Testis (tissue), 3 donors: Measurements from ENCODE around the gene SMCP. TPM values are rescaled to one million over a fixed set of nuclear protein-coding genes. Genes with fewer than 3 reads are reported as not detected.

Source experiments
- DNase-seq: peaks from one replicate; pipeline ENCODE4 v3.0.0-alpha.2; 2019
- H3K27ac ChIP-seq, 2 donors: fragments of 200-600 bp; sonication (generic); one replicate each; pipeline ENCODE4 v1.5.1; 2019
- H3K27me3 ChIP-seq: fragments of 200-600 bp; sonication (generic); one replicate; pipeline ENCODE4 v1.5.1; 2019
- H3K36me3 ChIP-seq: fragments of 200-600 bp; sonication (generic); one replicate; pipeline ENCODE4 v1.5.1; 2017; ENCODE audit warnings: low read depth; ENCODE audit errors: missing control alignments
- H3K4me1 ChIP-seq: fragments of 200-600 bp; sonication (generic); one replicate; pipeline ENCODE4 v1.5.1; 2019
- H3K4me3 ChIP-seq, 2 donors: fragments of 200-600 bp; sonication (generic); one replicate each; pipeline ENCODE4 v1.5.1; 2017 to 2019
- H3K9me3 ChIP-seq: fragments of 200-600 bp; sonication (generic); one replicate; pipeline ENCODE4 v1.5.1; 2017
- POLR2A ChIP-seq: fragments of 450-650 bp; IDR thresholded peaks from one replicate; pipeline ENCODE4 v1.6.1; 2017; ENCODE audit warnings: antibody characterized with exemption, mild to moderate bottlenecking, moderate library complexity
- WGBS, 2 donors: methylation state at CpG; one replicate each; pipeline ENCODE4 v1.1.5; 2018; 5-methylcytosine and 5-hydroxymethylcytosine counted together
- intact Hi-C: fragments of 100-400 bp; cut with DNase I; formaldehyde crosslinking; loops from one replicate; pipeline ENCODE4 v1.15.1; 2023; ENCODE audit warnings: low total_unique reads
- polyA plus RNA-seq: library from polyadenylated mRNA; stranded (reverse); fragments of 350-450 nt; fragmentation: Illumina TruSeq; extraction: RNeasy Lipid Tissue Mini Kit (QIAGEN cat#74804); gene quantifications from one replicate; pipeline ENCODE4 v1.2.3, GENCODE V29; 2014; ENCODE audit warnings: low read depth, low replicate concordance; ENCODE audit not compliant: insufficient read depth
- total RNA-seq, 2 donors: library from RNA; depleted of rRNA; stranded (reverse); fragments of >200 nt; gene quantifications; one replicate each; pipeline ENCODE4 v1.2.3, GENCODE V29; 2016
- TF ChIP-seq, protein P1 (sequence below), 3 experiments: fragments of 450-650 bp in 2 of 3; fragments of 200-600 bp in 1 of 3; sonication (generic) in 1 of 3; IDR thresholded peaks; one replicate each; pipeline ENCODE4 v1.5.1; 2016 to 2019; ENCODE audit warnings: antibody characterized with exemption in 3 of 3, mild to moderate bottlenecking in 2 of 3, moderate library complexity in 1 of 3

SMCP gene
- total and polyA plus RNA-seq, 3 donors from 2014 or later, result 249 to 786 (median 724) TPM

DNA sequence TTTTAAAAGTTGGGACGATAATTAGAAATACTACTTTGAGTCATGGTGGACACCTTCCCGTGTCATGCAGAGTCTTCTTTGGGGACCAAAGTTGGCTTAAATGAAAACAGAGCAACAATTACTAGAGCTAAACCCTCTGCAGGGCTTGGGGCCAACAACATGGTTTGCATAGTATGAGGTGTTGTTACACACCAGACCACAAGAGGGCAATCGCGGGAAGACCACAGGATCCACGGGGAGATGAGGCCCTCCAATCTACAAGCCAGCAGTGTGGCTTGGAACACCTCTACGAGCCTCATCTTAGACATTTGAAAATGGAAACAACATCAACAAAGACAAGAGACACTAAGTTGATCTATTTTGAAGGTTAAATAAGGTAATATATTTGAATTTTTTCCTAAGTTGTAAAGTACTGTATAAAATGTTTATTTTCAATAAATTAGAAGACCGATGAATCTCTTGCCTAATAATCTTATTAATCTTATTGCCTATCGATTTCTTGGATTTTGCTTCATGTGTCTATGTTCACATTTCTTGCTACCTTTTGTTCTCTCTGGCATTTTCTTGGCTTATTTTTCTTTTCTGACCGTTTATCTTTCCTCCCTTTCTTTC, 8.2 kb upstream of the SMCP start:
- no peaks in the 10 kb centered on the region for H3K36me3 ChIP-seq
- H3K27ac ChIP-seq, result no peak overlapping the region
- no peaks in the 10 kb centered on the region for H3K27me3 ChIP-seq
- H3K4me1 ChIP-seq, result no peaks in the 10 kb centered on the region
- no peaks in the 10 kb centered on the region for H3K9me3 ChIP-seq
- 24 to 28% methylated on average over 9 of the region's 9 CpGs for WGBS, 2 donors
- intact Hi-C loops, result no loop called here
- TF ChIP-seq POLR2A, result no peak
- TF ChIP-seq, protein P1, sequence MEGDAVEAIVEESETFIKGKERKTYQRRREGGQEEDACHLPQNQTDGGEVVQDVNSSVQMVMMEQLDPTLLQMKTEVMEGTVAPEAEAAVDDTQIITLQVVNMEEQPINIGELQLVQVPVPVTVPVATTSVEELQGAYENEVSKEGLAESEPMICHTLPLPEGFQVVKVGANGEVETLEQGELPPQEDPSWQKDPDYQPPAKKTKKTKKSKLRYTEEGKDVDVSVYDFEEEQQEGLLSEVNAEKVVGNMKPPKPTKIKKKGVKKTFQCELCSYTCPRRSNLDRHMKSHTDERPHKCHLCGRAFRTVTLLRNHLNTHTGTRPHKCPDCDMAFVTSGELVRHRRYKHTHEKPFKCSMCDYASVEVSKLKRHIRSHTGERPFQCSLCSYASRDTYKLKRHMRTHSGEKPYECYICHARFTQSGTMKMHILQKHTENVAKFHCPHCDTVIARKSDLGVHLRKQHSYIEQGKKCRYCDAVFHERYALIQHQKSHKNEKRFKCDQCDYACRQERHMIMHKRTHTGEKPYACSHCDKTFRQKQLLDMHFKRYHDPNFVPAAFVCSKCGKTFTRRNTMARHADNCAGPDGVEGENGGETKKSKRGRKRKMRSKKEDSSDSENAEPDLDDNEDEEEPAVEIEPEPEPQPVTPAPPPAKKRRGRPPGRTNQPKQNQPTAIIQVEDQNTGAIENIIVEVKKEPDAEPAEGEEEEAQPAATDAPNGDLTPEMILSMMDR (IDR thresholded peaks at IDR 0.05), result peak in 2 of 3 experiments; percentile 48 to 52
- H3K4me3 ChIP-seq, result no peak overlapping the region
- peak; percentile 86 for DNase-seq

DNA sequence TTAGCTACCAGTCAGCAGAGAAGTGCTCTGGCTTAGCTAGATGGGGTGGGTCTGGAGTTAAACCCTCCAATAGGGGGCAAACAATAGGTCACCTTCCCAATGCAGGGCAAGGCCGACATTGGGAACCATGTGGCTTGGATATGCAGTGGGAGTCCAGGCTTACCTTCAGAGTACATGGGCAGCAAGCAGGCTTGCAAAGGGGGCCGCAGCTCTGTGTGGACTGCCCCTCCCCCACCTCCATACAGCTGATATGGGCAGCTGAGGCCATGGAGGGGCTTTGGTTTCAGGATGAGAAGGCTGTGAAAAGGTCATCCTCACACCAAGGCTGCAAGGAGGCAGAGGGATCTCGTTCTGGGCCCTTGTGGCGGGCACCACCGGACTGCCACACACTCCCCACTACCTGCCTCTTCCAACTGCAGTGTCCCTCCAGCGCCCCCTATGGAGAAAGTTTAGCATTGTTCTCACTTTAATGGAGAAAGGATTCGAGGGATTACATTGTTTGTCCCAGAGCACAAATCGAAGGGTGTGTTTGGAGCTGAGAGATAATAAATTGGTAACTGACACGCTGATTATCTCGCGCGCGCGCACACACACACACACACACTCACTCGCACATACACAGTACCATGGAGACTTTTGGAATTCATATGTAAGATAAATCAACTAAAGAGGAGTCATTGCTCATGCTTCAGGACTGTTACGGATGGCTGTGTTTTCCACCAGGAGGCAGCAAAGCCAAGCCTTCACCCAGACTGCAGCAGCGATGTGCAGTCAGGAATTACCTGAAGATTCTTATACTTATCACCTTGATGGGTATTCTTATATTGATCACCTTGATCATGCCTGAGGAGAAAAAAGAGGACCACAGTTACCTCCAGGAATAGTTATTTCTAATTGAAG, 7.0 kb upstream of the SMCP start:
- WGBS, 2 donors, result 32 to 41% methylated on average over 12 to 17 of the region's 17 CpGs
- peak; percentile 47 for DNase-seq
- no peak for TF ChIP-seq POLR2A
- TF ChIP-seq, protein P1 (IDR thresholded peaks at IDR 0.05), result peak in 2 of 3 experiments; percentile 46 to 58
- no peak overlapping the region for H3K27ac ChIP-seq
- no peak overlapping the region for H3K4me3 ChIP-seq
- no peaks in the 10 kb centered on the region for H3K27me3 ChIP-seq
- intact Hi-C loops, result no loop called here
- no peaks in the 10 kb centered on the region for H3K4me1 ChIP-seq
- H3K36me3 ChIP-seq, result no peaks in the 10 kb centered on the region
- H3K9me3 ChIP-seq, result no peaks in the 10 kb centered on the region

DNA sequence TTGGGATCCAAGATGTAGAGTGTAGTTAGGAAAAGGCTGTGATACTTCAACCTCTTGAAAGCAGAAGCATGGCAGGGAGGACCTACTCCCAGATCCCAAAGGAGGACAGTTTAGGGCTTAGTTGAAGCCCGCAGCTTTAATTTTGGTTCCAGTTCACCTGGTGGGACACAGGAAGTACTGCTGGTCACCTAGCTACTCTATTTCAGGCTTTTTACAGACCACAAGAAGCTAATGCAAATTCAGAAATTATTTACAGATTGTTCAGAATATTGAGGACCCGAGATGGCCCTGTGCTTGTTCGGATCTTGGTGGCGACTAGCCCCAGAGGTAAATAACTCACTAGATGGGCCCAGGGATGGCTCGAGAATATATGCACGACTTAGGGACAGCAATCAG, 6.4 kb upstream of the SMCP start:
- no peaks in the 10 kb centered on the region for H3K36me3 ChIP-seq
- no peak overlapping the region for H3K27ac ChIP-seq
- DNase-seq, result no peak
- H3K9me3 ChIP-seq, result no peaks in the 10 kb centered on the region
- no peak overlapping the region for H3K4me3 ChIP-seq
- TF ChIP-seq, protein P1 (IDR thresholded peaks at IDR 0.05), result no peak
- TF ChIP-seq POLR2A, result no peak
- no peaks in the 10 kb centered on the region for H3K27me3 ChIP-seq
- 62 to 72% methylated on average over 6 of the region's 6 CpGs for whole genome bisulfite sequencing, 2 donors
- no peaks in the 10 kb centered on the region for H3K4me1 ChIP-seq
- intact Hi-C loops, result no loop called here

DNA sequence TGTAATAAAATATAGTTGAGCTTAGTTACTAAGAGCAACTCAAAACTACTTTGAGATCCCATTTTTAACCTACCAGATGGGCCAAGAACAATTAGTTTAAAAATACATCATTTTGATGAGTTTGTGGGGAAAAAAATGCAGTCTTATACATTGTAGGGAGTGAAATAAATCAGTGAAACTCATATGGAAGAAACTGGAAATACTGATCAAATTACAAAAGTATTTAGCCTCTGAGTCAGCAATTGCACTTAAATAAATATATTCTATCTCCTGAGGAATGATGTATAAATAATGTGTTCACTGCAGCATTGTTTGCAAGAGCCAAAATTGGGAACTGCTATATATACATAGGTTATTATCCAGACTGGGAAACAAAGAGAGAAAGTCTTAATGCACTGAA, 4.6 kb upstream of the SMCP start:
- Histone ChIP-seq H3K9me3 (no peaks in the 10 kb centered on the region), H3K27me3 (no peaks in the 10 kb centered on the region), H3K4me3 (no peak overlapping the region), H3K27ac (no peak overlapping the region), H3K4me1 (no peaks in the 10 kb centered on the region), H3K36me3 (no peaks in the 10 kb centered on the region)
- DNase-seq, result no peak
- intact Hi-C loops, result no loop called here
- TF ChIP-seq POLR2A, result no peak
- TF ChIP-seq, protein P1 (IDR thresholded peaks at IDR 0.05), result no peak
